SK-N-MC (cell line): ENCODE measurements around the gene OR4K17.

Experiments
- EZH2 ChIP-seq: fragments of 200-600 bp; sonication (generic); IDR thresholded peaks from one replicate; pipeline ENCODE4 v1.6.1; 2017; ENCODE audit warnings: antibody characterized with exemption
- FOXP2 ChIP-seq: optimal IDR thresholded peaks from 2 replicates; pipeline ENCODE3; 2011; ENCODE audit warnings: mild to moderate bottlenecking, moderate library complexity; ENCODE audit not compliant: insufficient read depth; ENCODE audit errors: extremely low read length, control extremely low read depth
- POLR2AphosphoS5 ChIP-seq: IDR thresholded peaks from 2 replicates; pipeline ENCODE4 v1.6.1; 2012; ENCODE audit warnings: mild to moderate bottlenecking, low read depth, low read length, borderline replicate concordance

DNA sequence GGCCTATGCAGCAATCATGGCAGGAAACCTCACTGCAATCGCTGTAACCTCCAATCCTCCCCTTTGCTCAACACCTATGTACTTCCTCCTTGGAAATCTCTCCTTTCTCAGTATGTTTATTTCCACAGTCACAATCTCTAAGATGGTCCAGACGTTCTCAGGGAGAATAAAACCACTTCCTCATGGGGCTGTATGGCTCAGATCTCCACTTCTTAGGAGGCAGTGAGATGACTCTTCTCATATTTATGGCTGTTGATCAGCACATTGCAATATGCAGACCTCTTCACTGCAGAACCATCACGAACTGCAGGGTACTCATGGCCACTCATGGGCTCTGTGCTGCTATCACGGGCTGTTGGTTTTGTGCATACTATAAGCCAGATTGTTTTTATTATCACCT, 17.1 kb upstream of the OR4K17 start:
- TF ChIP-seq POLR2AphosphoS5 = no peak
- no peak for TF ChIP-seq EZH2
- TF ChIP-seq FOXP2 = no peak
